Gastroesophageal sphincter (tissue), 4 donors: ENCODE data around the gene CRTC3. TPM values are rescaled to one million over a fixed set of nuclear protein-coding genes. Genes with fewer than 3 reads are reported as not detected.

Experiments
- ATAC-seq: fragments of 150-250 bp; one replicate; pipeline ENCODE4 v1.9.1; 2016; ENCODE audit warnings: mild to moderate bottlenecking, moderate library complexity
- H3K27ac ChIP-seq, 4 donors: fragments of 200-600 bp; sonication (generic) in 3 of 4; 1 replicate in 3 of 4; 2 replicates in 1 of 4; pipeline ENCODE4 v1.5.1; 2016 to 2019
- H3K27me3 ChIP-seq: fragments of 200-600 bp; sonication (generic); one replicate; pipeline ENCODE4 v1.5.1; 2019
- H3K36me3 ChIP-seq, 2 donors: fragments of 200-600 bp; sonication (generic); one replicate each; pipeline ENCODE4 v1.5.1; 2019; ENCODE audit warnings: control low read depth in 1 of 2
- H3K4me1 ChIP-seq, 3 donors: fragments of 200-600 bp; sonication (generic); 1 replicate in 2 of 3; 2 replicates in 1 of 3; pipeline ENCODE4 v1.5.1; 2016 to 2019; ENCODE audit warnings: control low read depth in 2 of 3
- H3K4me3 ChIP-seq, 2 donors: fragments of 200-600 bp; sonication (generic); one replicate each; pipeline ENCODE4 v1.5.1; 2019; ENCODE audit warnings: mild to moderate bottlenecking in 1 of 2, moderate library complexity in 1 of 2
- H3K9me3 ChIP-seq, 3 donors: fragments of 200-600 bp; sonication (generic); one replicate each; pipeline ENCODE4 v1.5.1; 2017 to 2019; ENCODE audit warnings: control low read depth in 2 of 3
- EP300 ChIP-seq: sonication (generic); formaldehyde crosslinking; IDR thresholded peaks from one replicate; pipeline ENCODE4 v1.6.1; 2017; ENCODE audit warnings: antibody characterized with exemption, mild to moderate bottlenecking
- POLR2A ChIP-seq, 2 donors: fragments of 450-650 bp; IDR thresholded peaks; one replicate each; pipeline ENCODE4 v1.6.1; 2017; ENCODE audit warnings: antibody characterized with exemption in 2 of 2, mild to moderate bottlenecking in 2 of 2, moderate library complexity in 1 of 2
- POLR2AphosphoS5 ChIP-seq: sonication (generic); formaldehyde crosslinking; IDR thresholded peaks from one replicate; pipeline ENCODE4 v1.6.1; 2017; ENCODE audit warnings: antibody characterized with exemption
- WGBS, 2 donors: methylation state at CpG; one replicate each; pipeline ENCODE4 v1.1.5; 2018; ENCODE audit warnings: low coverage in 1 of 2; 5-methylcytosine and 5-hydroxymethylcytosine counted together
- total RNA-seq, 4 donors: library from RNA; depleted of rRNA; stranded (reverse); fragments of >200 nt; gene quantifications; one replicate each; pipeline ENCODE4 v1.1.0, GENCODE V29; 2016
- TF ChIP-seq, protein P1 (sequence below), 4 experiments: fragments of 200-600 bp in 2 of 4; fragments of 450-650 bp in 2 of 4; sonication (generic) in 1 of 4; IDR thresholded peaks; one replicate each; pipeline ENCODE4 v1.5.1; 2017 to 2019; ENCODE audit warnings: antibody characterized with exemption in 4 of 4, mild to moderate bottlenecking in 2 of 4, moderate library complexity in 2 of 4

Gene CRTC3
- total RNA-seq, 4 donors from 2014 or later: 44.5 to 68.6 (median 65.6) TPM

DNA sequence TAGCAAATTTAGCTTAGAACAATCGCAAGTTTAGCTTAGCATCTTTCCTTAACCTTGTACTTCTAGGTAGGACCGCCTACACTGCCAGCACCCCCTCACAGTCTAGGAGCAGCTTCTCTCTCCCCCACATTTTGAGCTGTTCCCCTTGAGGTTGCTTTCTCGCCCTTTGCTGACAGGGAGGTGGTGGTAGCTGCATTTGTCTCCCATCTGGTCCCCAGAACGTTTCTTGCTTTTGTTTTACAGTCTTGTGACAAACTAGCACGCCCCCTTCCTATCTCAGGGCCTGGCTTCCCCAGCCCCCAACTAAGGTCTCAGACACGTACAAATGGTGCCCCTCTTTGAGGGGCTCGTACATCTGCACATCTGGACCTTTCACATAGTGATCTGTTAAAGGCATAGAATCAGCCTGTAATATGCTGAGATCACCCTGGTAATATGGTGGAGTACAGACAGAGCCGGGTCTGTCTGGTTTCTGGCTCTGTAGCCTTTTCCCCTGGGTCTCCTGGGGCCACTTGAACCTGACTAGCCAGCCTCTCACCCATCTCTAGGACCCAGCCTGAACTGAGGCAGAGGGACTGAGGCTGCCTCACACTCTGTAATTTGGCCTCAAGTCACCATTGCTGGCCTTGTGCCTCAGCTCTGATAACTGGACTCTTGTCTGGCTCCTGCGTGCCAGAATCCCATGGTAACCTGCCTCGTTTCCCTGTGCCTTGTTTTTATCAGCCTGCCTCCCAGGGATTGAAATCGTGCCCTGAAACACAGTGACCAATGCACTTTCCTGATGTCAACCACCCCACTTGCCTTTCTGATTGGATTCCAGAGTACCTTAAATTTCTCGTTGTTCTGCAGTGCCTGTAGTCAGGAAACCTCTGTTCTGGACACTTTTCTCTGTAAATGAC, 27.7 kb downstream of the CRTC3 start:
- H3K27me3 ChIP-seq: no peaks in the 10 kb centered on the region
- H3K9me3 ChIP-seq: no peaks in the 10 kb centered on the region
- peak; percentile 46 for ATAC-seq
- peak overlapping the region; percentile 81 to 90 (median 83) for H3K27ac ChIP-seq
- H3K4me1 ChIP-seq: peaks cover 45 to 91% (median 59%) of the 10 kb centered on the region in 3 donors
- TF ChIP-seq POLR2AphosphoS5: peak; percentile 67
- TF ChIP-seq, protein P1, sequence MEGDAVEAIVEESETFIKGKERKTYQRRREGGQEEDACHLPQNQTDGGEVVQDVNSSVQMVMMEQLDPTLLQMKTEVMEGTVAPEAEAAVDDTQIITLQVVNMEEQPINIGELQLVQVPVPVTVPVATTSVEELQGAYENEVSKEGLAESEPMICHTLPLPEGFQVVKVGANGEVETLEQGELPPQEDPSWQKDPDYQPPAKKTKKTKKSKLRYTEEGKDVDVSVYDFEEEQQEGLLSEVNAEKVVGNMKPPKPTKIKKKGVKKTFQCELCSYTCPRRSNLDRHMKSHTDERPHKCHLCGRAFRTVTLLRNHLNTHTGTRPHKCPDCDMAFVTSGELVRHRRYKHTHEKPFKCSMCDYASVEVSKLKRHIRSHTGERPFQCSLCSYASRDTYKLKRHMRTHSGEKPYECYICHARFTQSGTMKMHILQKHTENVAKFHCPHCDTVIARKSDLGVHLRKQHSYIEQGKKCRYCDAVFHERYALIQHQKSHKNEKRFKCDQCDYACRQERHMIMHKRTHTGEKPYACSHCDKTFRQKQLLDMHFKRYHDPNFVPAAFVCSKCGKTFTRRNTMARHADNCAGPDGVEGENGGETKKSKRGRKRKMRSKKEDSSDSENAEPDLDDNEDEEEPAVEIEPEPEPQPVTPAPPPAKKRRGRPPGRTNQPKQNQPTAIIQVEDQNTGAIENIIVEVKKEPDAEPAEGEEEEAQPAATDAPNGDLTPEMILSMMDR (IDR thresholded peaks at IDR 0.05): no peak
- 26 to 29% methylated on average over 8 to 9 of the region's 12 CpGs for WGBS, 2 donors
- no peak overlapping the region for H3K4me3 ChIP-seq
- no peaks in the 10 kb centered on the region for H3K36me3 ChIP-seq

DNA sequence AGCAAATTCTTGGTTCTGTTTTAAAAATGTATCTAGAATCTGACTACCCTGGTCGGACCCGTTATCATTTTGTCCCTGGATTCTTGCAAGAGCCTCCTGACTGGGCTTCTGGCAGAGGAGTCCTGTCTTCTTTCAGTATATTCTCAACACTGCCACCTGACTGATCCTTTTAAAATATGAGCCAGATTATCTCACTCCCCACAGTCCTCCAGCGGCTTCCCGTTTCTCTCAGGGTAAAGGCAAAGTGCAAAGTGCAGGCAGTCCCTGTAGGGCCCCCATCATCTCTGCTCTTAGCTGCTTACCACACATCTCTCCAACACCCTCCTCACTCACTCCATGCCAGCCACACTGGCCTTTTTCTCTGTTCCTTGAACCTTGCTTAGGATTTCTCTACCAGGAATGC, 28.4 kb downstream of the CRTC3 start:
- H3K27ac ChIP-seq: peak overlapping the region; percentile 81 to 90 (median 83)
- TF ChIP-seq POLR2A (IDR thresholded peaks at IDR 0.05) (no peak), POLR2AphosphoS5 (peak; percentile 5)
- TF ChIP-seq, protein P1 (IDR thresholded peaks at IDR 0.05): peak in 1 of 4 experiments; percentile 18
- H3K4me3 ChIP-seq: no peak overlapping the region
- peak; percentile 6 for ATAC-seq
- WGBS, 2 donors: 0 to 3% methylated on average over 4 of the region's 4 CpGs
- H3K4me1 ChIP-seq: peaks cover 42 to 91% (median 57%) of the 10 kb centered on the region in 3 donors
- no peaks in the 10 kb centered on the region for H3K27me3 ChIP-seq
- H3K9me3 ChIP-seq: no peaks in the 10 kb centered on the region
- no peaks in the 10 kb centered on the region for H3K36me3 ChIP-seq

DNA sequence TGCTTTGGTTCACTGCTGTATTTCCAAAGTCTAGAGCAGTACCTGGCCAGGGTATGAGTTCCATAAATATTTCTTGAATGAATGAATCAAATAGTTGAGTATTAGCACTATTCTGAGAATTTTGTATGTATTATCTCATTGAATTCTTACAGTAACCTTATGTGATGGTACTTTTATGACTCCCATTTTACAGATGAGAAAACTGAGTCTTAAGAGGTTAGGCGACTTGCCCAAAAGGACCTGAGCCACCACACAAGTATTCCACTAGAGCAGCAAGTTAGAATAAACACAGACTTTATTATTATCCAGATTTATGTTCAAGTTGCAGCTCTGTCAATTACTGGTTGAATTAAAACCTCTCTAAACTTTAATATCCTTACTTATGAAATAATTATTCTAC, 29.4 kb downstream of the CRTC3 start:
- Histone ChIP-seq H3K4me3 (no peak overlapping the region), H3K4me1 (peaks cover 42 to 91% (median 55%) of the 10 kb centered on the region in 3 donors), H3K9me3 (no peaks in the 10 kb centered on the region), H3K27ac (peak overlapping the region; percentile 81 to 90 (median 83)), H3K36me3 (no peaks in the 10 kb centered on the region), H3K27me3 (no peaks in the 10 kb centered on the region)
- ATAC-seq: no peak
- 92 to 100% methylated on average over 1 of the region's 1 CpG for WGBS, 2 donors
- no peak for TF ChIP-seq POLR2AphosphoS5
- no peak for TF ChIP-seq POLR2A (IDR thresholded peaks at IDR 0.05)
- TF ChIP-seq, protein P1 (IDR thresholded peaks at IDR 0.05): no peak
- no peak for TF ChIP-seq EP300

DNA sequence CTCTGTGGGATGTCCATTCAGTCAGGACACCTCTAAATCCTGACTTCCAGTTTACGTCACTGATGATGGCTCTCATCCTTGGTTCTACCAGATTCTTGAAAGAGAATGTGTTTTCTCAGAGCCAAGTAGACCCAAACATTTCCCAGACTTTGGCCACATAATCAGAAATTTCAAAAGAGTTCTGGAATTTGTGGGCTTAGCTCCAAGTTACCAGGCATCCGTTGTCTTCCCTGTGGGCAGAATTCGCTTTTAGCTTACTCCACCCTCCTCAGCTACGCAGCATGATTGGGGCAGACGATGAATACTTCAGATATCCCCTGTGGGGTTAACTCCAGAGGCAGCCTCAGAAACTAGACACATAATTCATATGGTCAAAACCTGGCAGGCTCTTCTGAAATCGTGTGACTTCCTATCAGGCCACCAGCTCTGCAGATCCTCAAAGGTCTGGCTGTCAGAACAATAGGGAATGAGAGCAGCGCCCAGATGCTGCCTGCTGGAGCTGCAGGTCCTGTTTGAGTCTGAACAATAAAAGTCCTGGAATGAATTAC, 30.6 kb downstream of the CRTC3 start:
- H3K27me3 ChIP-seq: no peaks in the 10 kb centered on the region
- WGBS, 2 donors: 3 to 60% methylated on average over 4 to 6 of the region's 7 CpGs
- TF ChIP-seq POLR2AphosphoS5 (peak; percentile 74), EP300 (no peak)
- TF ChIP-seq, protein P1 (IDR thresholded peaks at IDR 0.05): no peak
- H3K4me3 ChIP-seq: no peak overlapping the region
- H3K27ac ChIP-seq: peak overlapping the region; percentile 81 to 90 (median 83)
- peaks cover 42 to 95% (median 55%) of the 10 kb centered on the region in 3 donors for H3K4me1 ChIP-seq
- peak; percentile 89 for ATAC-seq
- no peaks in the 10 kb centered on the region for H3K36me3 ChIP-seq
- H3K9me3 ChIP-seq: no peaks in the 10 kb centered on the region
